GM19023 (cell line): ENCODE data around the gene PPP2R2B.
A peak's percentile ranks its signal among the peaks of the same experiment; 100 is the strongest.

Source experiments
- ATAC-seq: cut with Tn5 transposase; IDR thresholded peaks from one replicate; pipeline ENCODE4 v1.9.1; 2021; ENCODE audit warnings: mild to moderate bottlenecking, moderate library complexity; ENCODE audit not compliant: unreplicated experiment

PPP2R2B gene

GRCh38 chr5:146878476-146879172 is at the start of gene PPP2R2B:
Gene PPP2R2B, minus strand, starts transcription at chr5:146878757.
- ATAC-seq, result peak; percentile 58

GRCh38 chr5:146924132-146924531 is 45.6 kb upstream of the PPP2R2B start:
- no peak for ATAC-seq

GRCh38 chr5:146921225-146921624 is 42.7 kb upstream of the PPP2R2B start:
- ATAC-seq, result no peak

- no peak for ATAC-seq
These were observed 41.9 kb upstream of the PPP2R2B start for GRCh38 chr5:146920351-146920881.

- no peak for ATAC-seq
These were observed 40.7 kb upstream of the PPP2R2B start for GRCh38 chr5:146919304-146919703.

GRCh38 chr5:146917931-146918330 is 39.4 kb upstream of the PPP2R2B start:
- no peak for ATAC-seq

- no peak for ATAC-seq
These were observed 34.3 kb upstream of the PPP2R2B start for GRCh38 chr5:146912874-146913273.

- ATAC-seq, result no peak
These were observed 31.7 kb upstream of the PPP2R2B start for GRCh38 chr5:146910239-146910638.

GRCh38 chr5:146909255-146910068 is 30.9 kb upstream of the PPP2R2B start:
- ATAC-seq, result no peak

GRCh38 chr5:146906803-146907202 is 28.2 kb upstream of the PPP2R2B start:
- no peak for ATAC-seq

- no peak for ATAC-seq
These were observed 26.3 kb upstream of the PPP2R2B start for GRCh38 chr5:146904890-146905289.

GRCh38 chr5:146903789-146904188 is 25.2 kb upstream of the PPP2R2B start:
- no peak for ATAC-seq

GRCh38 chr5:146902471-146902870 is 23.9 kb upstream of the PPP2R2B start:
- no peak for ATAC-seq

- ATAC-seq, result no peak
These were observed 18.5 kb upstream of the PPP2R2B start for GRCh38 chr5:146897061-146897460.

- ATAC-seq, result no peak
These were observed 16.4 kb upstream of the PPP2R2B start for GRCh38 chr5:146894753-146895521.

- ATAC-seq, result no peak
These were observed 15.4 kb upstream of the PPP2R2B start for GRCh38 chr5:146893991-146894390.

- ATAC-seq, result no peak
These were observed 13.7 kb upstream of the PPP2R2B start for GRCh38 chr5:146892231-146892630.

GRCh38 chr5:146891511-146891910 is 13.0 kb upstream of the PPP2R2B start:
- ATAC-seq, result no peak

GRCh38 chr5:146890731-146891440 is 12.3 kb upstream of the PPP2R2B start:
- no peak for ATAC-seq

GRCh38 chr5:146890066-146890465 is 11.5 kb upstream of the PPP2R2B start:
- ATAC-seq, result no peak

GRCh38 chr5:146889169-146889568 is 10.6 kb upstream of the PPP2R2B start:
- no peak for ATAC-seq
